PC-9 (cell line): ENCODE measurements around the gene ARIH2.

ENCODE experiments used
- CTCF ChIP-seq: fragments of 200-600 bp; sonication (generic); conservative IDR thresholded peaks from 2 replicates; pipeline ENCODE4 v1.6.1; 2017; ENCODE audit warnings: mixed run types, antibody characterized with exemption, mild to moderate bottlenecking, moderate library complexity
- EZH2 ChIP-seq: fragments of 200-600 bp; sonication (generic); IDR thresholded peaks from 2 replicates; pipeline ENCODE4 v1.8.0; 2017; ENCODE audit warnings: antibody characterized with exemption, low read depth

GRCh38 chr3:49021213-49021812, 102.7 kb downstream of the ARIH2 start:
- TF ChIP-seq CTCF = no peak
- TF ChIP-seq EZH2 = no peak
